GM11168 (cell line): ENCODE measurements around the gene PSMB9.

Source experiments
- in situ Hi-C: fragments of 300-500 bp; cut with MboI; formaldehyde crosslinking; loops from one replicate; pipeline ENCODE4 v1.12.0; 2022; ENCODE audit warnings: low sequenced_read_pairs; ENCODE audit not compliant: unreplicated experiment

Gene PSMB9

GRCh38 chr6:32855467-32856174 is 1.6 kb downstream of the PSMB9 start:
- in situ Hi-C loops: no loop called here

GRCh38 chr6:32857156-32857891 is 3.3 kb downstream of the PSMB9 start:
- in situ Hi-C loops: no loop called here

GRCh38 chr6:32858194-32858593 is 4.2 kb downstream of the PSMB9 start:
- in situ Hi-C loops: no loop called here

- in situ Hi-C loops: no loop called here
These were observed 6.7 kb downstream of the PSMB9 start for GRCh38 chr6:32860674-32861073.

GRCh38 chr6:32862725-32863124 is 8.7 kb downstream of the PSMB9 start:
- in situ Hi-C loops: no loop called here

- in situ Hi-C loops: no loop called here
These were observed 11.9 kb downstream of the PSMB9 start for GRCh38 chr6:32865724-32866443.

- in situ Hi-C loops: no loop called here
These were observed 13.1 kb downstream of the PSMB9 start for GRCh38 chr6:32867022-32867477.

GRCh38 chr6:32867554-32868256 is 13.7 kb downstream of the PSMB9 start:
- in situ Hi-C loops: no loop called here

GRCh38 chr6:32868257-32868788 is 14.3 kb downstream of the PSMB9 start:
- in situ Hi-C loops: no loop called here

GRCh38 chr6:32873947-32874346 is 20.0 kb downstream of the PSMB9 start:
- in situ Hi-C loops: loop anchor here (5.0 kb wide), 1 partner anchor 42 kb away; no protein-coding TSS in a partner anchor

GRCh38 chr6:32876603-32877002 is 22.6 kb downstream of the PSMB9 start:
- in situ Hi-C loops: no loop called here

GRCh38 chr6:32879691-32880090 is 25.7 kb downstream of the PSMB9 start:
- in situ Hi-C loops: loop anchor here (10.0 kb wide), 1 partner anchor 95 kb away; no protein-coding TSS in a partner anchor

- in situ Hi-C loops: loop anchor here (10.0 kb wide), 1 partner anchor 94 kb away; no protein-coding TSS in a partner anchor
These were observed 27.0 kb downstream of the PSMB9 start for GRCh38 chr6:32880962-32881361.

GRCh38 chr6:32882879-32883250 is 28.9 kb downstream of the PSMB9 start:
- in situ Hi-C loops: loop anchor here (10.0 kb wide), 1 partner anchor 92 kb away; no protein-coding TSS in a partner anchor

GRCh38 chr6:32883789-32884188 is 29.8 kb downstream of the PSMB9 start:
- in situ Hi-C loops: loop anchor here (10.0 kb wide), 1 partner anchor 91 kb away; no protein-coding TSS in a partner anchor

- in situ Hi-C loops: loop anchor here (5.0 to 10.0 kb wide), 2 partner anchors 52 to 89 kb away; no protein-coding TSS in a partner anchor
These were observed 31.8 kb downstream of the PSMB9 start for GRCh38 chr6:32885698-32886286.

- in situ Hi-C loops: loop anchor here (5.0 to 10.0 kb wide), 2 partner anchors 50 to 88 kb away; no protein-coding TSS in a partner anchor
These were observed 32.8 kb downstream of the PSMB9 start for GRCh38 chr6:32886681-32887383.

GRCh38 chr6:32887616-32888015 is 33.6 kb downstream of the PSMB9 start:
- in situ Hi-C loops: loop anchor here (5.0 to 10.0 kb wide), 2 partner anchors 50 to 87 kb away; no protein-coding TSS in a partner anchor
